ENCODE data around the gene TRIM54.

DNA sequence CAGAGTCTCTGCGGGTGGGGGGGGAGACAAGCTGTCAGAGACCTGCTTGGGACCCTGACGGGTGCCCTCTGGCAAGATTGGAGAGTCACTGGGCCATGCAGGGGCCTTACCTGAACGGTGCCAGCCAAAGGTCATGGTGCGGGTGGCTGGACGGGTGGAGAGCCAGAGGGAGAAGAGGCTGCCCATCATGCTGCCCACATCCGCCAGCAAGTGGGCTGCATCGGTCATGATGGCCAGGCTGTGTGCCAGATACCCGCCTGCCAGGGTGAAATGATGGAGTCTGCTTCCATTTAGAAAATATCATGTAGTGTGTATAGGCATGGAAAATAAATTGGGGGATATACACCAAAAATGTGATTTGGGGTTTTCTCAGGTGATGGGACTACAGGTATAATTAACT is 24.2 kb upstream of the TRIM54 start:
- TF ChIP-seq CTCF (conservative IDR thresholded peaks at IDR 0.05; ENCODE audit: low read depth, low read length) (no peak), EZH2phosphoT487 (IDR thresholded peaks at IDR 0.05; ENCODE audit: borderline replicate concordance, low read length) (no peak)

Measured in PC-3 (cell line).